ENCODE measurements around the gene HOXB4.

HOXB4 gene

DNA sequence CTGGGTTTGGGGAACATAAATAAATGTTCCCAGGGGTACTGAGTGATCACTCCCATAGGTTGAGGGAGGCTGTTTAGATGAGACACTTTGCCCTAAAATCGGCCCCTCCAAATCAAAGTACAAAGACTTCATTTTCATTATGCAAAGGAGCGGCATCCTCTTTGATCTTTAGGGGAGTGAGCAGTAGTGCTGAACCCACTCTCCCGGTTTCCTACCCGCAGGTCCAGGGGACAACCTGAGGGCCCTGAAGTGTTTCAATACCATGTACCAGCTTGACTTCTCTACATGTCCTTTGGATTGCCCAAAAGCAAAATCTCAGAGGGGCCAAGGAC lies 23.0 kb upstream of the HOXB4 start:
- peaks cover 35% of the 10 kb centered on the region for H3K27me3 ChIP-seq (ENCODE audit: insufficient read depth, low read length)
- H2AK5ac ChIP-seq (ENCODE audit: low read length), result no peak overlapping the region
- peaks cover 31 to 43% of the 10 kb centered on the region in 2 experiments for H3K4me1 ChIP-seq (ENCODE audit: control insufficient read depth in 1 of 2, insufficient read depth in 2 of 2, low read length in 2 of 2)
- no peak overlapping the region for H3K4me3 ChIP-seq (ENCODE audit: low read depth, low read length)
- H4K8ac ChIP-seq (ENCODE audit: low read depth, low read length), result no peak overlapping the region
- H3K18ac ChIP-seq (ENCODE audit: low read length), result no peak overlapping the region
- WGBS (ENCODE audit: extremely low coverage, insufficient coverage, insufficient read length), result no CpG with 5 or more reads among the region's 4 CpGs
- peak overlapping the region; percentile 4 for H2BK12ac ChIP-seq (ENCODE audit: low read length)
- H3K4me2 ChIP-seq (ENCODE audit: low read length), result peak overlapping the region; percentile 9
- H3K9me3 ChIP-seq (ENCODE audit: insufficient read depth, low read depth, low read length), result no peaks in the 10 kb centered on the region
- H2BK120ac ChIP-seq (ENCODE audit: insufficient read depth, low read length, poor library complexity), result peak overlapping the region; percentile 8
- no peak overlapping the region for H2AFZ ChIP-seq (ENCODE audit: insufficient read depth, low read length, poor library complexity)
- H3K36me3 ChIP-seq (ENCODE audit: control insufficient read depth in 1 of 2, insufficient read depth in 2 of 2, low read length in 2 of 2), result peaks cover 0 to under 1% of the 10 kb centered on the region in 2 experiments
- H2BK5ac ChIP-seq (ENCODE audit: low read depth, low read length, poor library complexity), result peak overlapping the region; percentile 16
- H3K9ac ChIP-seq (ENCODE audit: low read length), result no peak overlapping the region
- no peak overlapping the region for H4K12ac ChIP-seq (ENCODE audit: low read depth, low read length)
- peaks cover 5% of the 10 kb centered on the region for H3K79me2 ChIP-seq (ENCODE audit: control insufficient read depth, insufficient read depth, low read length, poor library complexity)
- no peak overlapping the region for H3K4ac ChIP-seq (ENCODE audit: low read depth, low read length)
- H4K91ac ChIP-seq (ENCODE audit: low read depth, low read length), result peak overlapping the region; percentile 59
- peak overlapping the region; percentile 67 for H3K27ac ChIP-seq (ENCODE audit: low read depth, low read length)
- no peak overlapping the region for H3K23ac ChIP-seq (ENCODE audit: low read length)
- H3K14ac ChIP-seq (ENCODE audit: low read length), result no peak overlapping the region
- no peak for DNase-seq
- H3K79me1 ChIP-seq (ENCODE audit: low read length), result peaks cover 23% of the 10 kb centered on the region

GRCh38 chr17:48600244-48601098 lies 22.3 kb upstream of the HOXB4 start:
- Histone ChIP-seq H3K23ac (ENCODE audit: low read length) (no peak overlapping the region), H3K18ac (ENCODE audit: low read length) (no peak overlapping the region), H3K27me3 (ENCODE audit: insufficient read depth, low read length) (peaks cover 30% of the 10 kb centered on the region), H3K14ac (ENCODE audit: low read length) (no peak overlapping the region), H3K4ac (ENCODE audit: low read depth, low read length) (no peak overlapping the region), H3K36me3 (ENCODE audit: control insufficient read depth in 1 of 2, insufficient read depth in 2 of 2, low read length in 2 of 2) (peaks cover 0 to 4% of the 10 kb centered on the region in 2 experiments), H3K79me1 (ENCODE audit: low read length) (peaks cover 23% of the 10 kb centered on the region), H3K4me2 (ENCODE audit: low read length) (peak overlapping the region; percentile 26), H4K91ac (ENCODE audit: low read depth, low read length) (no peak overlapping the region), H3K4me1 (ENCODE audit: control insufficient read depth in 1 of 2, insufficient read depth in 2 of 2, low read length in 2 of 2) (peaks cover 34 to 47% of the 10 kb centered on the region in 2 experiments), H3K9me3 (ENCODE audit: insufficient read depth, low read depth, low read length) (no peaks in the 10 kb centered on the region), H2BK12ac (ENCODE audit: low read length) (no peak overlapping the region), H2BK120ac (ENCODE audit: insufficient read depth, low read length, poor library complexity) (no peak overlapping the region), H3K9ac (ENCODE audit: low read length) (no peak overlapping the region), H3K79me2 (ENCODE audit: control insufficient read depth, insufficient read depth, low read length, poor library complexity) (peaks cover 8% of the 10 kb centered on the region), H2AK5ac (ENCODE audit: low read length) (no peak overlapping the region), H4K8ac (ENCODE audit: low read depth, low read length) (no peak overlapping the region), H2BK5ac (ENCODE audit: low read depth, low read length, poor library complexity) (peak overlapping the region; percentile 16), H4K12ac (ENCODE audit: low read depth, low read length) (no peak overlapping the region), H2AFZ (ENCODE audit: insufficient read depth, low read length, poor library complexity) (no peak overlapping the region), H3K4me3 (ENCODE audit: low read depth, low read length) (no peak overlapping the region), H3K27ac (ENCODE audit: low read depth, low read length) (peak overlapping the region; percentile 67)
- DNase-seq, result no peak
- no CpG with 5 or more reads among the region's 17 CpGs for WGBS (ENCODE audit: extremely low coverage, insufficient coverage, insufficient read length)

DNA sequence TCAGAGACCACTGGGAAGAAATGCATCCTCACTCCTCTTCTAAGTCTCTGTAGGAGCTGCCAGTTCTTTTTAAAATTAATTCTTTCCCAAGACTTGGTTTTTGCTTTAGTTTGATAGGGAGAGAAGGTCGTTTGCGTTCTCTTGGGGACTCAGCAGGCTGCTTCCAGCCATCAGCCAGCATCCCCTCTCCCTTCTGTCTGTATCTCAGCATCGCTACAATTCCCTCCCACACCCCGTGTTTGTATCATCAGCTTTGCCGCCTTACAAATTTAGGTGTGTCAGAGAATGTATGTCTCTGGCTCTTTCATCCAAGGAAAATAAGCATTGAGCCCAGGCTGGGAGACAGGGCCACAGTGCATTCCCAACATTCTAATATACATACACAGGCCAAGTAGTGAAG lies 21.2 kb upstream of the HOXB4 start:
- H2BK120ac ChIP-seq (ENCODE audit: insufficient read depth, low read length, poor library complexity), result peak overlapping the region; percentile 6
- H3K79me1 ChIP-seq (ENCODE audit: low read length), result peaks cover 25% of the 10 kb centered on the region
- no peak overlapping the region for H2AFZ ChIP-seq (ENCODE audit: insufficient read depth, low read length, poor library complexity)
- H3K4me1 ChIP-seq (ENCODE audit: control insufficient read depth in 1 of 2, insufficient read depth in 2 of 2, low read length in 2 of 2), result peaks cover 34 to 53% of the 10 kb centered on the region in 2 experiments
- no peak overlapping the region for H3K14ac ChIP-seq (ENCODE audit: low read length)
- H3K4me2 ChIP-seq (ENCODE audit: low read length), result no peak overlapping the region
- H2AK5ac ChIP-seq (ENCODE audit: low read length), result no peak overlapping the region
- H2BK5ac ChIP-seq (ENCODE audit: low read depth, low read length, poor library complexity), result peak overlapping the region; percentile 13
- H3K9me3 ChIP-seq (ENCODE audit: insufficient read depth, low read depth, low read length), result no peaks in the 10 kb centered on the region
- peak overlapping the region; percentile 42 for H3K27ac ChIP-seq (ENCODE audit: low read depth, low read length)
- H2BK12ac ChIP-seq (ENCODE audit: low read length), result peak overlapping the region; percentile 16
- H3K18ac ChIP-seq (ENCODE audit: low read length), result peak overlapping the region; percentile 26
- no peak overlapping the region for H3K4ac ChIP-seq (ENCODE audit: low read depth, low read length)
- peaks cover 3 to 10% of the 10 kb centered on the region in 2 experiments for H3K36me3 ChIP-seq (ENCODE audit: control insufficient read depth in 1 of 2, insufficient read depth in 2 of 2, low read length in 2 of 2)
- H4K12ac ChIP-seq (ENCODE audit: low read depth, low read length), result no peak overlapping the region
- peaks cover 8% of the 10 kb centered on the region for H3K79me2 ChIP-seq (ENCODE audit: control insufficient read depth, insufficient read depth, low read length, poor library complexity)
- DNase-seq, result no peak
- no peak overlapping the region for H3K23ac ChIP-seq (ENCODE audit: low read length)
- H4K91ac ChIP-seq (ENCODE audit: low read depth, low read length), result peak overlapping the region; percentile 10
- H3K27me3 ChIP-seq (ENCODE audit: insufficient read depth, low read length), result peaks cover 19% of the 10 kb centered on the region
- no peak overlapping the region for H4K8ac ChIP-seq (ENCODE audit: low read depth, low read length)
- WGBS (ENCODE audit: extremely low coverage, insufficient coverage, insufficient read length), result no CpG with 5 or more reads among the region's 5 CpGs
- H3K4me3 ChIP-seq (ENCODE audit: low read depth, low read length), result no peak overlapping the region
- no peak overlapping the region for H3K9ac ChIP-seq (ENCODE audit: low read length)

GRCh38 chr17:48598736-48599135 lies 20.6 kb upstream of the HOXB4 start:
- Histone ChIP-seq H4K8ac (ENCODE audit: low read depth, low read length) (no peak overlapping the region), H3K9ac (ENCODE audit: low read length) (no peak overlapping the region), H2BK5ac (ENCODE audit: low read depth, low read length, poor library complexity) (no peak overlapping the region), H2BK120ac (ENCODE audit: insufficient read depth, low read length, poor library complexity) (peak overlapping the region; percentile 14), H2BK12ac (ENCODE audit: low read length) (peak overlapping the region; percentile 1), H3K4me2 (ENCODE audit: low read length) (peak overlapping the region; percentile 84), H4K91ac (ENCODE audit: low read depth, low read length) (peak overlapping the region; percentile 84), H2AFZ (ENCODE audit: insufficient read depth, low read length, poor library complexity) (no peak overlapping the region), H3K4me1 (ENCODE audit: control insufficient read depth in 1 of 2, insufficient read depth in 2 of 2, low read length in 2 of 2) (peaks cover 31 to 48% of the 10 kb centered on the region in 2 experiments), H3K79me2 (ENCODE audit: control insufficient read depth, insufficient read depth, low read length, poor library complexity) (peaks cover 8% of the 10 kb centered on the region), H4K12ac (ENCODE audit: low read depth, low read length) (no peak overlapping the region), H3K27ac (ENCODE audit: low read depth, low read length) (no peak overlapping the region), H3K18ac (ENCODE audit: low read length) (peak overlapping the region; percentile 8), H2AK5ac (ENCODE audit: low read length) (no peak overlapping the region), H3K27me3 (ENCODE audit: insufficient read depth, low read length) (peaks cover 14% of the 10 kb centered on the region), H3K36me3 (ENCODE audit: control insufficient read depth in 1 of 2, insufficient read depth in 2 of 2, low read length in 2 of 2) (peaks cover 3 to 10% of the 10 kb centered on the region in 2 experiments), H3K79me1 (ENCODE audit: low read length) (peaks cover 27% of the 10 kb centered on the region), H3K14ac (ENCODE audit: low read length) (peak overlapping the region; percentile 3), H3K9me3 (ENCODE audit: insufficient read depth, low read depth, low read length) (no peaks in the 10 kb centered on the region), H3K4me3 (ENCODE audit: low read depth, low read length) (no peak overlapping the region), H3K4ac (ENCODE audit: low read depth, low read length) (peak overlapping the region; percentile 0), H3K23ac (ENCODE audit: low read length) (no peak overlapping the region)
- WGBS (ENCODE audit: extremely low coverage, insufficient coverage, insufficient read length), result no CpG with 5 or more reads among the region's 7 CpGs
- DNase-seq, result no peak

Measured in trophoblast cell (in vitro differentiated cells and primary cell).